Hepatic stellate cell (primary cell): ENCODE measurements around the gene SLC25A22.

Experiments
- DNase-seq: peaks from one replicate; pipeline ENCODE4 v3.0.0; 2011; ENCODE audit warnings: low spot score

Gene SLC25A22

DNA sequence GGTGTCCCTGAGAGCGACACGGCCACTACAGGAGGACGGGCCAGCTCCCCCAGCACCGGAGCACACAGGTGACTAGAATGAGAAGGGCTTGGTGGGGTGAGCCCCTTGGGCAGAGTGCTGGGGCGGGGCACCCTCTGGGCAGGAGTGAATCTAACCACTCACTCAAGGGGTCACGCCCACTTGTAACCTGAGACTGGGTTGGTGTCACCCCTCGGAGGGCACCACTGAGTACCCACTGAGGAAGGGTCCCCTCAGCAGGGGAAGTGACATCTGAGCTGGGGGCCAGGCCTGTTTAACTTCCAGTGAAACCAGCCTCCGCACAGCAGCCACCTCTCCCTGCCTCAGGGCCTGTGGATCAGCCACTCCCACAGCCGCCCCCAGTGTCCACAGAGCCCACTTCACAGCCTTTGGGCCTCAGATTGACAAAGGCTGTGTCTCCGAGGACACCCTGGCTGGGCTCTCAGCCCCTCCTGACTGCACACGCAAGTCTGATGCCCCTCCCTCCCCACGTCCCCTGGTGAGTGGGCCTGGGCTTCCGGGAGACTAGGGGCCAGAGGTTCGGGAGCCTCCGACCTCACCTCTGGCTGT, 26.4 kb downstream of the SLC25A22 start:
- DNase-seq: no peak

DNA sequence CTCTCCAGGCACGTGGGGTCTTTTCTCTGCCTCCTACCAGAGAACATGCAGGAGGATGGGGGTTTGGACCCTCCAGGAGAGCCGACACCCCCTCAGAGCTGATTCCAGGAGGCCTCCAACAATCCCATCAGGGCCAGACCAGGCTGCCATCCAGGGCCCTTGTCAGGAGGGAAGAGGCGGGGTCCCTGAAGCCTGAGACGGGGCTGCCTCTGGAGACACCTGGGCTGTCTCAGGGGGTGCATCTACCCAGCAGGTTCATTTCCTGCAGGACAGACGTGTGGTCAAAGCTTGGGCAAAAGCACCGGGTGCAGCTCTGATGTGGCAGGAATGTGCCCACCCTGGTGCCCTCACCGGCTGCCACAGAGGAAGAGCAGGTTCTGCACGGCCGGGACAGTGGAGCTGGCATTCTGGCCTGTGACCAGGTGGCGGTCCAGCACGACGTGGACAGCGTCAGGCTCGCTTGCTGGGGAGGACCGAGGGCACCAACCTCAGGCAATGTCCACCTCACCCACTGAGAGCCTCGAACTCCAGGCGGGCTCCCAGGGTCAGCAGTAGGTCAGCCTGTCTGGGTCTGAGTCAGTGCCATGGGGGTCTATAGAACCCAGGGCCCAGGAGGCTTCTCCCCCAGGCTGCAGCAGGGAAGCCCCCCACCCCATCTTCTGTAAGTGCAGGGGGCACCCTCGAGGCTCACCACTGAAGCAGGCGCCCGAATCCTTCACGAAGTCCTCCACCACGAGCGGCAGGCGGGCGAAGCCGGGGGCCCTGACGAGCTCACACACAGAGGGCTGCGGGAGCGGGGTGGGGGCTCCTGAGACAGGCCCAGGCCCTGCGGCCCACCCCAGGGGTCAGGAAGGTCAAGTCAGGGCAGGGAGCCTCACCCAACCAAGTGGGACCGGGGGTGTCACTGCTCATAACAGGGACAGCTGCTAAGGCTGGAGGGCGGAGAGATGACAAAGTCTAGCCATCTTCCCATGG, 27.2 kb downstream of the SLC25A22 start:
- DNase-seq: no peak

DNA sequence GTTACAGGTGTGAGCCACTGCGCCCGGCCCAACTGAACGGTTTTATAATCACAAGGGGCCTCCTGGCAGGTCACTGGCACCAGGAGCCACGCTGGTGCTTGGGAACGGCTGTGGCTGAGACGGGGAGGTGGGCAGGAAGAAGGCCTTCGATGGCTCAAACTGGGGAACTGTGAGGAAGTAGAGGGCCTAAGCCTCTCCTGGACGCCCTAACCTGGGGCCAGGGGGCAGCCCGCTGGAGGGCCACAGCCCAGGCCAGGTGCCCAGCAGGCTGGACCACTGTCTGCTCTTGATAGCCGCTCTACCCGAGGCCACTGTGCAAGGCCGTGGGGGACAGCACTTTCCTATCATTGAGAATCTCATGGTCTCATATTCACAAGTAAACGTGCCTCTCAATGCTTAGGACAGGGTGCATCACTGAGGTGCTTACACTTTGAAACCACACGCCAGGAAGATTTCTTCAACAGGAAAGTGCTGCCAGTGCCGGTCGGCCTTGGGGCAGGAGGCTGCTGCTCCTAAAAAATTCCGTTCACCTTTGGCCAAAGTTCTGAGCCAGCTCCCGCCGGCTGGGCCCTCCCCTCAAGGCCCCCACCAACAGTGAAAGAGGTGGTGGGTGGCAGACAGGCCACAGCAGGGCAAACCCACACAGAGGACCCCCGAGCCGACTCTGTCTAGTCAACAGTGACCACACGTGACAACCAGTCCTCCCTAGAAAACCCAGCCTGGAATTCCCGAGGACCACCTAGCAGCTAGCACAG, 28.0 kb downstream of the SLC25A22 start:
- no peak for DNase-seq

DNA sequence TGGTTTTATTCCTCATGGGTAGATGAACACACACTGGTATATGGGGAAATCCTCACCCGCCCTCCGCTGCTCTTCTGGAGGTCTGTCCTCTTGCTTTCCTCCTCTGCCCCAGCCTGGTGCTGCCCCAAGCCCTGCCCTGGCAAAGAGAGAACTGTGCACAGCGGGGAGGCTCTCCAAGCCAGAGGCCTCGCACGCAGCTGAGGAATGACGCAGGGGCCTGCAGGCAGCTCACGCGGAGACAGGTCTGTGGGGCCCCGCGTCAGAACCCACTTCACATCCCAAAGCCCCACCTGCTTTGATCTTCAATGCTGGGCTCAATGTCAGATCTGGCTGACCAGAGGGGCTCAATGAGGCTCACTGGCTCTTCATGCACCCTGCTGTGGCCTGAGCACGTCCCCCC, 30.8 kb downstream of the SLC25A22 start:
- DNase-seq: no peak

DNA sequence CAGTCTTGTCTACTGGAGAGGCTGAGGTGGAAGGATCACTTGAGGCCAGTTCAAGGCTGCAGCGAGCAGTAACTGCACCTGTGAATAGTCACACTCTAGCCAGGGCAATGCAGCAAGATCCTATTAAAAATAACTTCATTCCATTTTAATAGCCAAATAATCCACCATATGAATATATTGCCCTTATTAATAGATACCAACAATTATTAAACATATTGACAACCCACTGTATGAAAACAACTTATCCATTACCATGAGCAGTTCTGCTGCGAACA, 31.2 kb downstream of the SLC25A22 start:
- no peak for DNase-seq

DNA sequence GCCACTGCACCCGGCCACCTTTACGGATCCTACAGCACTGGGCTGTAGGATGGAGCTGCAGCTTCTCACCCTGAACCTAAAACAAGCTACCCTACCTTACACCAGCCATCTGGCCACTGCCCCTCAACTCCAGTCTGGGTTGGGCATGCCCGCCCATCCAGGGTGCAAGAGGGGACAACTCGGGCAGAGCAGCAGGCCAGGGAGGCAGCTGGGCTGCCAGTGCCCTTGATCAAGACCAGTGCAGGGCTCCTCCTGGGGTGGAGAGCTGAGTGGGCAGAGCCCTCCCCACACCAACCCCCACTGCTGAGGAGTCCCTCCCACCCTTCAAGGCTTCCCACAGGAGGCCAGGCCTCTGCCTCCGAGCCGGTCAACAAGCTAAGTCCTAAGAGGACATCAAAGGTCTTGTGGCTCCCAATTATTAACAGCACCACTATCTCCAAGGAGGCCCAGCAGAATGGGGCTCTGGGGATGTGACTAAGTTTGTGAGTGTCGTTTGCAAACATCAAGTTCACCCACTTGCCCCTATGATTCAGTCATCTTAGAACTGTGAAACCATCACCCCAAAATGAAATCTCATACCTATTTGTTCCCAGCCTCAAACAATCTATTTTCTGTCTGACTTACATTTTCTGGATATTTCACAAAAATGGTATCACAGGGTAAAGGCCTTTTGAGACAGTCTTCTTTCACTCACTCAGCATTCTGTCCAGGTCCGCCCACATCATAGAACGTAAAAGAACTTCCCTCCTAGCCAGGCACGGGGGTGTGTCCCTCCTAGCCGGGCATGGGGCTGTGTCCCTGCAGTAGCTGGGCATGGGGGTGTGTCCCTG, 31.8 kb downstream of the SLC25A22 start:
- no peak for DNase-seq

DNA sequence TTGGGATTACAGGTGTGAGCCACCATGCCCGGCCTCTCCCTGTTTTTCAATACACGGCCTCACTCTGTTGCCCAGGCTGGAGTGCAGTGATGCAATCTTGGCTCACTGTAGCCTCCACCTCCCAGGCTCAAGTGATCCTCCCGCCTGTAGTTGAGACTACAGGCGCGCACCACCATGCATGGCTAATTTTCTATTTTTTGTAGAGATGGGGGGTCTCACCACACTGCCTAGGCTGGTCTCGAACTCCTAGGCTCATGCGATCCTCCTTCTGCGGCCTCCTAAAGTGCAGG, 32.3 kb downstream of the SLC25A22 start:
- no peak for DNase-seq

DNA sequence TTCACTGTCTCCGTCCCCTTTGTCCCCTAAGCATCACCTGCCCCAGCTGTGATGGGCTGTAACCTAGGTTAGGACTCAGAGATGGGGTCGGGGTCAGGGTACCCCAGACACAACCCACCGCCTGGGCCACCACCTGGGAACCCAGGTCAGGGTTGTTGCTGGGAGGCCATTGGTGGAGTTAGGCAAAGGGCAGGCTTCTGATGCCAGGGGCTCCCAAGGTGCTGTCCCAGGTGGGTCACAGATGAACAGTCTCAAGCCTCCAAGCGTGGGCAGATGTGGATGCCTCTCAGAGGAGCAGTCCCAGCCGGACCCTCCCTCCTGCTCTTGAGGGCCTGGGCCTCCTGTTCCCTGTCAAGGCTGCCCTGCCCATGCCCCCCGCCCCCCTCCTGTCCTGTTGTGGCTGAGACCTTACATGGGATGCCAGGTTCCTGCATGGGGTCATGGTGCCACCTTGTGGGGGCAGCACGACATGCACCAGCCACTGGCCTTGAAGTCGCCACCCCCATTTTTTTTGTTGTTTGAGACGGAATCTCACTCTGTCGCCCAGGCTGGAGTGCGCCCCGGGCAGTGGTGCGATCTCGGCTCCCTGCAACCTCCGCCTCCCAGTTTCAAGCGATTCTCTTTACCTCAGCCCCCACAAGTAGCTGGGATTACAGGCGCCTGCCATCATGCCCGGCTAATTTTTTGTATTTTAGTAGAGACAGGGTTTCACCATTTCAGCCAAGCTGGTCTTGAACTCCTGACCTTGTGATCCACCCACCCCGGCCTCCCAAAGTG, 32.9 kb downstream of the SLC25A22 start:
- DNase-seq: peak; percentile 61

DNA sequence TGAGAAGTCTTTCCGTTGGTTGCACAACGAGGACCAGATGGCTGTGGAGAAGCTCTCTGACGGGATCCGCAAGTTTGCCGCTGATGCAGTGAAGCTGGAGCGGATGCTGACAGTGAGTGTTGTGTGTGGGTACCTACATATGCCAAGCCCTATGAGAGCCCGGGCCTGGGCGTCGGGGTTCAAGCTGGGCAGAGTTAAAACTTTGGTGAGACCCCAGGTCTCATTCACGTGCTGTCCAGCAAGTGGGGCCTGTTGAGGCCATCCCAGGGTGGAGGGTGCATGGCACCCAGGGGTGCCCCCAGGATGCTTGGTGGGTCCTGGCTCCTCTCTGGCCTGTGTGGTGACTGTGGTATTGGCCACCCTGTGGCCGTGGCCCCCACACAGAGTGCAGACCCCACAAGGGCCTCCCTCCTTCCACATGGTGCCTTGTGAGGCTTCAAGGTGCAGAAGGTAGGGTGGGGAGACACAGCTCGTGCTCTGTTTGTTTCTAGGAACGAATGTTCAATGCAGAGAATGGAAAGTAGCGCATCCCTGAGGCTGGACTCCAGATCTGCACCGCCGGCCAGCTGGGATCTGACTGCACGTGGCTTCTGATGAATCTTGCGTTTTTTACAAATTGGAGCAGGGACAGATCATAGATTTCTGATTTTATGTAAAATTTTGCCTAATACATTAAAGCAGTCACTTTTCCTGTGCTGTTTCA, 33.6 kb downstream of the SLC25A22 start:
- no peak for DNase-seq

DNA sequence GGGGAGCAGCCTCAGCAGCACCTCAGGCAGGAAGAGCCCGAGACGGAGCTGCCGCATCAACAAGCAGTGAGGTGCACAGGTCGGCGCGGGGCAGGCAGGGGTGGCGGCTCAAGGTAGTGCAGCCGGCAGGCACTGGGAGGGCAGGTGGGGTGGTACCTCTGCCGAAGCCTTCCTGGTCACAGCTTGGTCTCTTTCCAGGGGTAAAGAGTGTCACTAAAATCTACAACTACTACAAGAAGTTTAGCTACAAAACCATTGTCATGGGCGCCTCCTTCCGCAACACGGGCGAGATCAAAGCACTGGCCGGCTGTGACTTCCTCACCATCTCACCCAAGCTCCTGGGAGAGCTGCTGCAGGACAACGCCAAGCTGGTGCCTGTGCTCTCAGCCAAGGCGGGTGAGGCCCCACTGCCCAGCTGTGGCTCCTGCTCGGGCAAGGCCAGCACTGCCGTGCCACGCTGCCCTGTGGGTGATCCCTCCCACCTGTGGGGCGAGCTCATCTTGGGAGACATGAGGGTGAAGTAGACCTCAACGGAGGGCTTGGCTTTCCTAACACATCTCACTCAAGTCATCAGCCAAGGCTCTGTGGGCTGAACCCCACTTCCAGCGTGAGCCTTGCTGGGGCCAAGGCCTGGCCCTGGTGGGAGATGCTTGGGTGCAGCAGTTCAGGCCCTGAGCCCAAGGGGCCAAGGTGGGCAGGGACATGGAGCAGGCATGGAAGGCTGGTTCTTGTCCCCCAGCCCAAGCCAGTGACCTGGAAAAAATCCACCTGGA, 34.3 kb downstream of the SLC25A22 start:
- DNase-seq: no peak

DNA sequence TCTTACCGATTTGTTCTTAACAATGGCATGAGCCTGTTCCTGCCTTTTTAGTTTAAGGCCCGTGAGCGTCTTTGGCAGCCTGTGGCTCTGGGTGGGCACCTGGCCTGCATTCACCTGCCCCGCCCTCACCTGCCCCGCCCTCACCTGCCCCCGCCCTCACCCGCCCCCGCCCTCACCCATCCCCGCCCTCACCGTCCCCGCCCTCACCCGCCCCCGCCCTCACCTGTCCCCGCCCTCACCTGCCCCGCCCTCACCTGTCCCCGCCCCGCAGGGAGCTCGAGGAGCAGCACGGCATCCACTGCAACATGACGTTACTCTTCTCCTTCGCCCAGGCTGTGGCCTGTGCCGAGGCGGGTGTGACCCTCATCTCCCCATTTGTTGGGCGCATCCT, 35.0 kb downstream of the SLC25A22 start:
- DNase-seq: no peak

DNA sequence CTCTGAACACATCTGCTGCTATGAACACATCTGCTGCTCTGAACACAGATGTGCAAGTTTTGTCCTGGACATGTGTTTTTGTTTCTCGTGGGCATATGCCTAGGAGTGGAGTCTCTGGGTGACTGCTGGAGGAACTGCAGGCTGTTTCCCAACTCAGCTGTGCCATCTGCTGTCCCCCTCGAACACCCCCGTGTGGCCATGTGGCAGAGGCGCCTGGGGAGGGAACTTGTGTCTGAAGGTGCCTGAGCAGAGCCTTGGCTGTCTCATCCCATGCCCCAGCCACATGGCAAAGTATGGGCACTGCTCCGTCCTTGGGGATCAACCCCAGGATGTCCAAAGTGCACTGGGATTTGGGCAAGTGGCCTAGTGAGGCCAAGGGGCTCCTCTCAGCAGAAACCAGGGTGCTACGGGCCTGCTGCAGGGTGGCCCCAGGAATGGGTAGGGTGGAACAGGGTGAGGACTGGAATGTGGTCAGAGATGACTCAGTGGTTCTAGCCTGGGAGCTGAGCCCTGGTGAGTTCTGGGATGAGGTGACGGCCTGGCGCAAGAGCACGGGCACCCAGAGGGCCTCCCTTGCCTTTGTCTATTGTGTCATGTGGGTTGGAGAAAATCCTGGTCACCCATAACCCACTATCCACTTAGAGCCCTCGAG, 35.5 kb downstream of the SLC25A22 start:
- DNase-seq: peak; percentile 87

DNA sequence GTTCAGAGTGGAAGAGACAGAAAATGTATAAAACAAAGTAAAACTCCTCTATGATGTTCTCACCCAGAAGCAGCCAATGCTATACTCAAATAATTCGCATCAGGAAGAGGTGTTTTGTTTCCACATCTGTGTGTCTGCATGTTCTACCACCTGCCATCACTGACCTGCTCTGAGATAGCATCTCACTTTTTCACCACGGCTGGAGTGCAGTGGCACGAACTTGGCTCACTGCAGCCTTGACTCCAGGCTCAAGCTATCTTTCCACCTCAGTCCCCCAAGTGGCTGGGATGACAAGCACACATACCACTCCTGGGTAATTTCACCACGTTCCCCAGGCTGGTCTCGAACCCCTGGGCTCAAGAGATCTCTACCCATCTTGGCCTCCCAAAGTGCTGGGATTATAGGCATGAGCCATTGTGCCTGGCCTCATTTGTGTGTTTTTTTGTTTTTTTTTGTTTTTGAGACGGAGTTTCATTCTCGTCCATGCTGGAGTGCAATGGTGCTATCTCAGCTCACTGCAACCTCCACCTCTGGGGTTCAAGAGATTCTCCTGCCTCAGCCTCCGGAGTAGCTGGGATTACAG, 36.5 kb downstream of the SLC25A22 start:
- no peak for DNase-seq

DNA sequence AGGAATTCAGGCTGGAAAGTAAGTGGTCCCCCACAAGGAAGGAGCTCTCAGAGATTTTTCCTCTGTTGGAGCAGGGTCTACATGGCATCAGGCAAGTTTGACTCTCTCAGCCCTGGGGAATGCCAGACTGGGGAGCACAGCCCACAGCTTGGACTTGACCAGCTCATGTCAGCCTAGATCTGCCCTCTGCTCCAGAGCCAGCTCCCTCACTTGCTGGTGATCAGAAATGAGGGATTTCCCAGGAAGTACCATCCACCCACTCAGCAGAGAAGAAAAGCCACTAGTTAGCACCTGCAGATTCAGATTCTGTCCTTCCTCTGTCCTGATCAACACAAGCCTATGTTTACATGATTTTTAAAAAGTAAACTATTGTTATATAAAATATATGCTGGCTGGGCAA, 37.8 kb downstream of the SLC25A22 start:
- no peak for DNase-seq

DNA sequence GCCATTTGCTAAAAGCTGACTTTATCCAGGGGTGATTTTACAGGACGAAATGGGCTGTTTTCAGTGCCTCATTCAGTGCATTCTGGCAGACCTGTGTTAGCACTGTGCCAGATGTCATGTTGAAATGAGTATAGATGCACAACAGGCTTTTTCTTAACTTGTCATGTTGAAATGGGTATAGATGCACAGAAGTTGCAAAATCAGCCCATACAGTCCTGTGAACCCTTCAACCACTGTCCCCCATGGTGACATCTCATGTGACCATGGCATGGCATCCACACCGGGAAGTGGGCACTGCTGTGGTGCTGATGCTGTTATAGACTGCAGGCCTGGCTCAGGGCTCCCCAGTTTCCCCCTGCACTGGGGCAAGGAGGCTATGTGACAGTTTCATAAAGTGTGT, 48.4 kb downstream of the SLC25A22 start:
- no peak for DNase-seq

DNA sequence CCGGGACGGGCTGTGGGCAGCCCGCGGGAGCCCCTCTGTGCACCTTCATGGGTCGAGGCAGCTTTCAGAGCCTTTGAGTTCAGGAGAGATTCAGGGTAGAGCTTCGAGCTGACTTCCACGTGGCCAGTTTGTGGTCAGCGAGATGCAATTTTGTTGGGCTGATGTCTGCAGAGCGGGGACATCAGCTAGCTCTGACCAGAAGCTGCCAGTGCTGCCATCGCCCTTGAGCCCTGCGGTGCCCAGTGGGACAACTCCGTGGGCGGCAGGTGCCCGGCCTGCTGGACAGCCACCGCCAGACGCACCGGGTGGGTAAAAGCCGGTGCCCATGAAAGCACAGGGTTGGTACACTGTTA, 50.1 kb downstream of the SLC25A22 start:
- no peak for DNase-seq

DNA sequence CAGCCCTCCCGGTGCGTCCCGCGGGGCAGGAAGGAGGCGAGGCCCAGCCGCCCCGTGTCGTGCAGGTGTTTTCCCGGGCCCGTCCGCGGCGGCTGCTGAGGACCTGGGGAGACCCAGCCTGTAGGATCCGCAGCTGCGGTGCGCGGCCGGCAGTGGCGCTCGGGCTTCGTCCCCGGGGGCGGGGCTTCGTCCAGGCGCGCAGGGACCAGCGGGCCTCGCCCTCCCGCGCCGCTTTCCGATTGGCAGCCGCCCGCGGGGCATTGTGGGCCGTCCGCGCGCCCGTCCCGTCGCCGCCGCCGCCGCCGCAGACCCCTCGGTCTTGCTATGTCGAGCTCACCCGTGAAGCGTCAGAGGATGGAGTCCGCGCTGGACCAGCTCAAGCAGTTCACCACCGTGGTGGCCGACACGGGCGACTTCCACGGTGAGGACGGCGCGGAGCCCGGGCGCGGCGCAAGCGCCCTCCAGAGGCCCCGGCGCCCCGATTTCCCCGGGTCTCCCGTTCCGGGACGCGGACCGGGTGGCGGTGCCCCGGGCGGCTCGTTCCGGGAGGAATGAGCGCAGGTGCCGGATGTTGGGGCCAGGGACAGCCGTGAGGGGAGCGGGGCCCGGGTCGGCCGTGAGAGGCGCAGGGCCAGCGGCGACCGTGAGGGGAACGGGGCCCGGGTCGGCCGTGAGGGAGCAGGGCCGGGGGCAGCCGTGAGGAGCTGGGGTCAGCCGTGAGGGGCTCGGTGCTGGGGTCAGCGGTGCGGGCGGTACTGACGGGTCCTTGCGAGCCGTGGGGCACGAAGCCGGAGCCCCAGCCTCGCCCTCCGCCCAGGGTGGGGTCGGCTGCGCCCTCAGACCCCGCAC, 50.7 kb downstream of the SLC25A22 start, which contains the start of gene TALDO1:
Gene TALDO1, plus strand, starts transcription at position 307 of the 849 bp plus-strand sequence. Its CDS starts 18 bp downstream, at position 325.
- peak; percentile 95 for DNase-seq
